K562 (cell line): ENCODE results near the gene CNTFR. TPM values are rescaled to one million over a fixed set of nuclear protein-coding genes. Genes with fewer than 3 reads are reported as not detected.

Experiments used
- ATF7 ChIP-seq: fragments of 450-650 bp; IDR thresholded peaks from 2 replicates; pipeline ENCODE4 v1.7.1; 2014; ENCODE audit warnings: mild to moderate bottlenecking, moderate library complexity
- CHCHD3 ChIP-seq: fragments of 250-450 bp; sonication (Bioruptor Pico); IDR thresholded peaks from 2 replicates; pipeline ENCODE4 v2.1.2; 2022; ENCODE audit warnings: mild to moderate bottlenecking
- FOXK2 ChIP-seq, 2 experiments: fragments of 450-650 bp; IDR thresholded peaks in 1 of 2; conservative IDR thresholded peaks in 1 of 2; 2 replicates each; pipeline ENCODE4 v1.6.1; 2016; ENCODE audit warnings: low read depth in 2 of 2, mild to moderate bottlenecking in 1 of 2
- HMG20A ChIP-seq: fragments of 450-650 bp; formaldehyde crosslinking; conservative IDR thresholded peaks from 2 replicates; pipeline ENCODE4 v1.4.0; 2020; ENCODE audit warnings: mild to moderate bottlenecking, mixed read lengths
- KAT7 ChIP-seq: sonication (generic); formaldehyde crosslinking; IDR thresholded peaks from 2 replicates; pipeline ENCODE4 v1.8.0; 2022; ENCODE audit warnings: missing genetic modification reagents, mild to moderate bottlenecking, borderline replicate concordance
- KHSRP ChIP-seq: fragments of 450-650 bp; IDR thresholded peaks from 2 replicates; pipeline ENCODE4 v1.6.1; 2017
- KLF13 ChIP-seq: fragments of 450-650 bp; IDR thresholded peaks from 2 replicates; pipeline ENCODE4 v1.6.1; 2016; ENCODE audit warnings: missing genetic modification characterization, low read depth, mild to moderate bottlenecking, missing compliant biosample characterization, moderate library complexity, borderline replicate concordance
- LCOR ChIP-seq: sonication (generic); formaldehyde crosslinking; IDR thresholded peaks from 2 replicates; pipeline ENCODE4 v1.8.0; 2022; ENCODE audit warnings: mild to moderate bottlenecking, missing genetic modification reagents
- MTA1 ChIP-seq: fragments of 450-650 bp; IDR thresholded peaks from 2 replicates; pipeline ENCODE4 v1.6.1; 2017; ENCODE audit warnings: borderline replicate concordance
- NONO ChIP-seq, 2 experiments: fragments of 200-400 bp in 1 of 2; fragments of 450-650 bp in 1 of 2; formaldehyde crosslinking in 1 of 2; IDR thresholded peaks; 2 replicates each; pipeline ENCODE4 v1.6.1; 2017; ENCODE audit warnings: low read depth in 2 of 2, mild to moderate bottlenecking in 2 of 2, moderate library complexity in 2 of 2, low read length in 1 of 2
- NR4A1 ChIP-seq, 2 experiments: fragments of 250-450 bp in 1 of 2; fragments of 450-650 bp in 1 of 2; sonication (Bioruptor Pico) in 1 of 2; IDR thresholded peaks; 2 replicates each; pipeline versions ENCODE4 v1.4.0 to v1.6.1; 2016 to 2020; ENCODE audit warnings: mild to moderate bottlenecking in 2 of 2, missing compliant biosample characterization in 1 of 2, missing genetic modification characterization in 1 of 2, moderate library complexity in 1 of 2
- OTX1 ChIP-seq: fragments of 450-650 bp; formaldehyde crosslinking; IDR thresholded peaks from 2 replicates; pipeline ENCODE4 v1.4.0; 2022; ENCODE audit warnings: mild to moderate bottlenecking
- RBFOX2 ChIP-seq: fragments of 200-400 bp; formaldehyde crosslinking; IDR thresholded peaks from 2 replicates; pipeline ENCODE4 v1.6.1; 2017; ENCODE audit warnings: low read depth, mild to moderate bottlenecking, low read length, moderate library complexity
- TBL1XR1 ChIP-seq, 2 experiments: IDR thresholded peaks; 2 replicates each; pipeline ENCODE4 v1.6.1; 2012; ENCODE audit warnings: improper control_type of control experiment in 2 of 2, low read length in 2 of 2, mild to moderate bottlenecking in 1 of 2
- ZNF232 ChIP-seq: sonication (generic); formaldehyde crosslinking; IDR thresholded peaks from 2 replicates; pipeline ENCODE4 v1.8.0; 2022; ENCODE audit warnings: mild to moderate bottlenecking, missing genetic modification reagents
- ZZZ3 ChIP-seq: fragments of 450-650 bp; IDR thresholded peaks from 2 replicates; pipeline ENCODE4 v1.6.1; 2016; ENCODE audit warnings: antibody characterized with exemption, mild to moderate bottlenecking, moderate library complexity
- polyA plus RNA-seq, 8 experiments: library from polyadenylated mRNA; depleted of rRNA in 4 of 8; stranded (reverse) in 5 of 8; unstranded in 3 of 8; fragments of >200 nt; fragmentation: Nextera tagmentation in 2 of 8; fragmentation: Illumina TruSeq in 1 of 8; extraction: Ambion mirVana in 2 of 8; extraction: Trizol in 1 of 8; gene quantifications; 2 replicates each; pipeline versions ENCODE4 v1.2.1 to v1.2.3, GENCODE V29; 2011 to 2014; ENCODE audit warnings: inconsistent platforms in 1 of 8, missing spikeins in 1 of 8
- total RNA-seq, 7 experiments: library from RNA; depleted of rRNA in 6 of 7; stranded (reverse); fragments of >200 nt in 6 of 7; fragmentation: Illumina TruSeq in 2 of 7; extraction: Trizol in 2 of 7; gene quantifications; 2 replicates each; pipeline versions ENCODE4 v1.2.1 to v1.2.3, GENCODE V29; 2011 to 2021; ENCODE audit warnings: low replicate concordance in 1 of 7
- TF ChIP-seq, protein P1 (sequence below), 2 experiments: IDR thresholded peaks in 1 of 2; conservative IDR thresholded peaks in 1 of 2; 2 replicates each; pipeline ENCODE4 v1.6.1; 2016; ENCODE audit warnings: low read depth in 2 of 2, mild to moderate bottlenecking in 1 of 2, missing compliant biosample characterization in 1 of 2, missing genetic modification characterization in 1 of 2, moderate library complexity in 1 of 2
- TF ChIP-seq, protein P2 (sequence below): sonication (generic); formaldehyde crosslinking; IDR thresholded peaks from 2 replicates; pipeline ENCODE4 v1.9.0; 2022; ENCODE audit warnings: mild to moderate bottlenecking, missing genetic modification reagents
- TF ChIP-seq, protein P3 (sequence below): fragments of 200-800 bp; sonication (Bioruptor generic); IDR thresholded peaks from 2 replicates; pipeline ENCODE4 v1.6.1; 2017; ENCODE audit warnings: missing genetic modification characterization, missing compliant biosample characterization
- TF ChIP-seq, protein P4 (sequence below): sonication (generic); formaldehyde crosslinking; IDR thresholded peaks from 2 replicates; pipeline ENCODE4 v1.9.0; 2022; ENCODE audit warnings: mild to moderate bottlenecking, missing genetic modification reagents
- TF ChIP-seq, protein P5 (sequence below): fragments of 250-450 bp; sonication (Bioruptor Pico); IDR thresholded peaks from 2 replicates; pipeline ENCODE4 v1.5.0; 2021

CNTFR gene
- total and polyA plus RNA-seq, 9 of the 15 experiments (the other 6 are each of a cell fraction or from before 2014, with no cell fraction given): not detected

DNA sequence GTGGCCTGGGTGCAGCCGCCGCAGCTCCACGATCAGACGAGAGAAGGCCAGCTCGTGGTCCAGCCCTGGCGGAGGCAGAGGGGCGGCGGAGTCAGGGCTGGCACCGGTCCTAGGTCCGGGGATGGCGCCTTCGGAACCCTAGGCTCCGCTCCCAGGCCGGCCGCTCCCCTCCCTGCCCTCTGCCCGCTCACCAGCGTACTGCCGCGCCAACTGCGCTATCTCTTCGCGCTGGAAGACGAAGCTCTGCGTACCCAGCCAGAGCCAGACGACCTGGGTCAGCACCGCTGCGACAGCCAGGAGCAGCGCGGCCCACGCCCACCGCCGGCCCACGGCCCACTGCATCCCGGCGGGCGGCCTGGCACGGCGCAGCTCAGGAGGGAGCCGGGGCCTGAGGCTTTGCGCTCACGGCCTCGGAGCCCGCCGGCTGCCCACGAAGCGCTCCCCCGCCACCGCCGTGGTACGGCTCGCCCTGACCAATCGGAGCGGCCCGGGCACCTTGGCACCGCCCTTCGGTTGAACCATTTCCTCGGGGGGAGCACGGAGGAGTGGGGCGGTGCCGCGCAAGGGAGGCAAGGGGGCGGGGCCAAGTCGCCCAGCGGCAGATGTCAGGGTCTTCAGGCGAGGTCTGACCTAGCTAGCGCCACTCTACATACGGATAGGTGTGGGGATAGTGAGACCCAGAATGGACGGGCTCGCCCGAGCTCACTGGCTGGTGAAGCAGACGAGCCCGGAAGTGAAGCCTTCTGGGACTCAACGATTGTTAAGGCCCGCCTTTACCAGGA, 48.0 kb upstream of the CNTFR start, which contains the start of gene SIGMAR1 (continued):
- TF ChIP-seq TBL1XR1 (IDR thresholded peaks at IDR 0.05; ENCODE audit: low read length in 2 of 2) (no peak), HMG20A (CRISPR knock-in tag) (no peak), MTA1 (no peak), ZNF232 (CRISPR knock-in tag) (no peak), FOXK2 (conservative IDR thresholded peaks at IDR 0.05 in 1 of 2, IDR thresholded peaks at IDR 0.05 in 1 of 2; ENCODE audit: low read depth in 2 of 2) (peak in 1 of 2 experiments; percentile 94; a peak in 2 of 4 replicates), ZZZ3 (no peak), KAT7 (CRISPR knock-in tag) (no peak), ATF7 (peak; percentile 97), OTX1 (CRISPR knock-in tag) (no peak), KLF13 (0 out of 2 replicates have a peak, but pooled peaks have one; percentile 30), CHCHD3 (CRISPR knock-in tag) (no peak), NONO (IDR thresholded peaks at IDR 0.05; ENCODE audit: low read depth in 2 of 2, low read length in 1 of 2) (peak; percentile 31 to 95; a peak in 3 of 4 replicates), KHSRP (no peak), LCOR (CRISPR knock-in tag) (no peak), NR4A1 (CRISPR knock-in tag; IDR thresholded peaks at IDR 0.05) (no peak), NR4A1 (tag; IDR thresholded peaks at IDR 0.05) (no peak), RBFOX2 (peak; percentile 82)
- TF ChIP-seq, protein P1, sequence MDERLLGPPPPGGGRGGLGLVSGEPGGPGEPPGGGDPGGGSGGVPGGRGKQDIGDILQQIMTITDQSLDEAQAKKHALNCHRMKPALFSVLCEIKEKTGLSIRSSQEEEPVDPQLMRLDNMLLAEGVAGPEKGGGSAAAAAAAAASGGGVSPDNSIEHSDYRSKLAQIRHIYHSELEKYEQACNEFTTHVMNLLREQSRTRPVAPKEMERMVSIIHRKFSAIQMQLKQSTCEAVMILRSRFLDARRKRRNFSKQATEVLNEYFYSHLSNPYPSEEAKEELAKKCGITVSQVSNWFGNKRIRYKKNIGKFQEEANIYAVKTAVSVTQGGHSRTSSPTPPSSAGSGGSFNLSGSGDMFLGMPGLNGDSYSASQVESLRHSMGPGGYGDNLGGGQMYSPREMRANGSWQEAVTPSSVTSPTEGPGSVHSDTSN (CRISPR knock-in tag; IDR thresholded peaks at IDR 0.05; ENCODE audit: low read depth): no peak
- TF ChIP-seq, protein P1 (tag; conservative IDR thresholded peaks at IDR 0.05; ENCODE audit: low read depth): no peak
- TF ChIP-seq, protein P2, sequence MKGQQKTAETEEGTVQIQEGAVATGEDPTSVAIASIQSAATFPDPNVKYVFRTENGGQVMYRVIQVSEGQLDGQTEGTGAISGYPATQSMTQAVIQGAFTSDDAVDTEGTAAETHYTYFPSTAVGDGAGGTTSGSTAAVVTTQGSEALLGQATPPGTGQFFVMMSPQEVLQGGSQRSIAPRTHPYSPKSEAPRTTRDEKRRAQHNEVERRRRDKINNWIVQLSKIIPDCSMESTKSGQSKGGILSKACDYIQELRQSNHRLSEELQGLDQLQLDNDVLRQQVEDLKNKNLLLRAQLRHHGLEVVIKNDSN: peak; percentile 42; the same call in 1 of the 2 replicates
- TF ChIP-seq, protein P3, sequence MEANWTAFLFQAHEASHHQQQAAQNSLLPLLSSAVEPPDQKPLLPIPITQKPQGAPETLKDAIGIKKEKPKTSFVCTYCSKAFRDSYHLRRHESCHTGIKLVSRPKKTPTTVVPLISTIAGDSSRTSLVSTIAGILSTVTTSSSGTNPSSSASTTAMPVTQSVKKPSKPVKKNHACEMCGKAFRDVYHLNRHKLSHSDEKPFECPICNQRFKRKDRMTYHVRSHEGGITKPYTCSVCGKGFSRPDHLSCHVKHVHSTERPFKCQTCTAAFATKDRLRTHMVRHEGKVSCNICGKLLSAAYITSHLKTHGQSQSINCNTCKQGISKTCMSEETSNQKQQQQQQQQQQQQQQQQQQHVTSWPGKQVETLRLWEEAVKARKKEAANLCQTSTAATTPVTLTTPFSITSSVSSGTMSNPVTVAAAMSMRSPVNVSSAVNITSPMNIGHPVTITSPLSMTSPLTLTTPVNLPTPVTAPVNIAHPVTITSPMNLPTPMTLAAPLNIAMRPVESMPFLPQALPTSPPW: peak; percentile 78
- TF ChIP-seq, protein P4, sequence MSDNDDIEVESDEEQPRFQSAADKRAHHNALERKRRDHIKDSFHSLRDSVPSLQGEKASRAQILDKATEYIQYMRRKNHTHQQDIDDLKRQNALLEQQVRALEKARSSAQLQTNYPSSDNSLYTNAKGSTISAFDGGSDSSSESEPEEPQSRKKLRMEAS (CRISPR knock-in tag): 0 out of 2 replicates have a peak, but pooled peaks have one; percentile 75
- TF ChIP-seq, protein P5, sequence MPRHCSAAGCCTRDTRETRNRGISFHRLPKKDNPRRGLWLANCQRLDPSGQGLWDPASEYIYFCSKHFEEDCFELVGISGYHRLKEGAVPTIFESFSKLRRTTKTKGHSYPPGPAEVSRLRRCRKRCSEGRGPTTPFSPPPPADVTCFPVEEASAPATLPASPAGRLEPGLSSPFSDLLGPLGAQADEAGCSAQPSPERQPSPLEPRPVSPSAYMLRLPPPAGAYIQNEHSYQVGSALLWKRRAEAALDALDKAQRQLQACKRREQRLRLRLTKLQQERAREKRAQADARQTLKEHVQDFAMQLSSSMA (CRISPR knock-in tag): no peak
